ENCODE measurements around the gene PSAP. TPM values are rescaled to one million over a fixed set of nuclear protein-coding genes. Genes with fewer than 3 reads are reported as not detected.

The PSAP gene
- total RNA-seq, 1 donor from 2014 or later, result 1,672 TPM

- Histone ChIP-seq H3K4me3 (no peak overlapping the region), H3K27me3 (ENCODE audit: low read depth) (peaks cover 17% of the 10 kb centered on the region), H3K27ac (replicated peaks) (no peak overlapping the region), H3K36me3 (no peaks in the 10 kb centered on the region), H3K4me1 (no peaks in the 10 kb centered on the region), H3K9me3 (replicated peaks) (no peaks in the 10 kb centered on the region)
- no peak for DNase-seq
- intact Hi-C loops (cut with micrococcal nuclease), result no loop called here
- TF ChIP-seq CTCF (IDR thresholded peaks at IDR 0.05; ENCODE audit: borderline replicate concordance), result no peak
Measured at GRCh38 chr10:71805776-71806703, 45.0 kb downstream of the PSAP start.

GRCh38 chr10:71804077-71804476 is 47.0 kb downstream of the PSAP start:
- Histone ChIP-seq H3K27me3 (ENCODE audit: low read depth) (peaks cover 17% of the 10 kb centered on the region), H3K4me1 (no peaks in the 10 kb centered on the region), H3K4me3 (no peak overlapping the region), H3K27ac (replicated peaks) (no peak overlapping the region), H3K36me3 (no peaks in the 10 kb centered on the region), H3K9me3 (replicated peaks) (no peaks in the 10 kb centered on the region)
- no peak for TF ChIP-seq CTCF (IDR thresholded peaks at IDR 0.05; ENCODE audit: borderline replicate concordance)
- no peak for DNase-seq
- intact Hi-C loops (cut with micrococcal nuclease), result no loop called here

- no peak for DNase-seq
- Histone ChIP-seq H3K27me3 (ENCODE audit: low read depth) (peaks cover 10% of the 10 kb centered on the region), H3K9me3 (replicated peaks) (no peaks in the 10 kb centered on the region), H3K27ac (replicated peaks) (no peak overlapping the region), H3K4me3 (no peak overlapping the region), H3K4me1 (no peaks in the 10 kb centered on the region), H3K36me3 (no peaks in the 10 kb centered on the region)
- intact Hi-C loops (cut with micrococcal nuclease), result no loop called here
- no peak for TF ChIP-seq CTCF (IDR thresholded peaks at IDR 0.05; ENCODE audit: borderline replicate concordance)
Measured at GRCh38 chr10:71802715-71803488, 48.1 kb downstream of the PSAP start.

GRCh38 chr10:71802235-71802634 is 48.8 kb downstream of the PSAP start:
- no peak for DNase-seq
- H3K27ac ChIP-seq (replicated peaks), result no peak overlapping the region
- no peaks in the 10 kb centered on the region for H3K4me1 ChIP-seq
- intact Hi-C loops (cut with micrococcal nuclease), result no loop called here
- no peak overlapping the region for H3K4me3 ChIP-seq
- no peaks in the 10 kb centered on the region for H3K9me3 ChIP-seq (replicated peaks)
- no peaks in the 10 kb centered on the region for H3K36me3 ChIP-seq
- TF ChIP-seq CTCF (IDR thresholded peaks at IDR 0.05; ENCODE audit: borderline replicate concordance), result no peak
- peaks cover 5% of the 10 kb centered on the region for H3K27me3 ChIP-seq (ENCODE audit: low read depth)

GRCh38 chr10:71801361-71801760 is 49.7 kb downstream of the PSAP start:
- TF ChIP-seq CTCF (IDR thresholded peaks at IDR 0.05; ENCODE audit: borderline replicate concordance), result no peak
- Histone ChIP-seq H3K36me3 (no peaks in the 10 kb centered on the region), H3K27ac (replicated peaks) (no peak overlapping the region), H3K9me3 (replicated peaks) (no peaks in the 10 kb centered on the region), H3K4me3 (no peak overlapping the region), H3K27me3 (ENCODE audit: low read depth) (no peaks in the 10 kb centered on the region), H3K4me1 (no peaks in the 10 kb centered on the region)
- no peak for DNase-seq
- intact Hi-C loops (cut with micrococcal nuclease), result no loop called here

Data from left ventricle myocardium inferior (tissue), 1 donor.